Measurements from ENCODE around the gene GARNL3.

Gene GARNL3

DNA sequence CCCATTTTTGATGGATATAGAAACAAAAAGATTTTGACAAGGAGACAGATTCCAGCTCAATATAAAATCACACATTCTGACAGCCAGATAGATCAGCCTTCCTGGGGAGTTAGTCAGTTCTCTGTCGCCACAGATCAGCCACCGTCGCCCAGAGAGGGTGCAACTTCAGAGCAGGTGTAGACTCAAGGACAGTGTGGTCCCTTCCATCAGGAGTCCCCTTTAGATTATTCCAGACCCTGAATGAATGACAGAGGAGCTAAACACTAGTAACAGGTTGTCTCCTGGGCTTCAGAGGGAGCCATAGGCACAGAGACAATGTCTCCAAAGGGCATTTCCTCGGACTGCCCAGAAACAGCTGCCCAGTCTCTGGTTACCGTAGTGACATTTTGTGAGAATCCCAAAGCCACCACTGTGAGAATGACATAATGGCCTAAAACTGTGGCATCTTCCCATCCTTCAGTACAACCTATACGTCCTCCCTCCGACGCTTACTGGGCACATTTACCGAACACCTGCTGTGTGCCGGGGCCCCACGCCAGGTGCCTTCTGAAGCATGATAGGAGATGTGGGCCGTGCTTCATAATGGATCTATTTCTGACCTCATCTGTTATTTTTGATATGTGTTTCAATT is 85.0 kb downstream of the GARNL3 start:
- Mint-ChIP-seq H3K4me3 (no peak overlapping the region), H3K9me3 (no peaks in the 10 kb centered on the region), H3K27ac (no peak overlapping the region), H3K36me3 (ENCODE audit: low read depth) (no peaks in the 10 kb centered on the region), H3K4me1 (ENCODE audit: low read depth) (peaks cover 4% of the 10 kb centered on the region), H3K27me3 (peaks cover 6% of the 10 kb centered on the region)
- intact Hi-C loops (cut with micrococcal nuclease) = loop anchor here (5.0 to 10.0 kb wide), 2 partner anchors 137 to 405 kb away; no protein-coding TSS in a partner anchor

DNA sequence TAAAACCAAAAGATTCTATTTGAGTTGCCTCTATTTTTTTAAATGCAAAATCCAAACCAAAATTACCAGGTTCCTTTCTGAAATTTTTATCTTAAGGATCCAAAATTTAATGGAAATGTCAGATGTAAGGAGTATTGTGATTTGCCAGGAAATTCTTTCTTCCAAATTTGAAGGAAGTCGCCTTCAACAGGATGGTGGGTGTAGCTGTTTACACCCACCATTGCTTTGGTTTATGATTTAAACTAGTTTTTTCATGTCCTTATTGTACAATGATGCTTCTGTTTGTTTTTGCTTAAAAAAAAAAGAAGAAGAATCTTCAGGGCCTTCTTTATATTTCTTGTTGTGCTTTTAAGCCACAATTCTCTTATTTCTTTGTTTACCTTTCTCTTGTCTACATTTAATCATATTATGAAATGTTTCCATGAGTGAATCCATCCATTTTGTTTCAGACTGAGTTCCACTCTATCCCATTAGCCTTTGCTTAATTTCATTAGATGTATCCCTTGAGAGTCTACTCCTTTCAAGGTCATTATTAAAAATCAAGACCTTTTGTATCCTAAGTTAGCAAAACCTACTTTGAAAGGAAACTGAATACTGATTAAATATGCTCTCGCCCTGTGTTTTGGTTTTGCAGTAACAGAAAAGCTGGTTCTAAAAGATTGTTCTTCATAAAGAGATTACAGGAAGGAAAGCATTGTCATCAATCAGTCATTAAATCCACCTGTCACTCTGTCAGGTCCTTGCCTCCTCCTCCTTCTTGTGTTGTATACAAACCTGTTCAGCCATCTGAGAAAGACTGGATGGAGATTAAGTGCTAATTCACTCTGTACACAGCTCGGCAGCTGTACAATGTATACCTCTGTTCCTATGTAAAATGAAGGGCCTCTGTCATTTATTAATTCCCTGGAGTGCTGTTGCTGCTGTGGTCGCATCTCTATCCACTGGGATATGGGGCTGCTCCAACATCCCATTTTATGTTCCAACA is 86.9 kb downstream of the GARNL3 start:
- Mint-ChIP-seq H3K4me1 (ENCODE audit: low read depth) (peaks cover 4% of the 10 kb centered on the region), H3K27ac (no peak overlapping the region), H3K9me3 (no peaks in the 10 kb centered on the region), H3K4me3 (no peak overlapping the region), H3K27me3 (peaks cover 8% of the 10 kb centered on the region), H3K36me3 (ENCODE audit: low read depth) (no peaks in the 10 kb centered on the region)
- intact Hi-C loops (cut with micrococcal nuclease) = no loop called here

GRCh38 chr9:127353882-127354281 is 89.3 kb downstream of the GARNL3 start:
- H3K27me3 Mint-ChIP-seq = peaks cover 8% of the 10 kb centered on the region
- no peaks in the 10 kb centered on the region for H3K9me3 Mint-ChIP-seq
- H3K4me3 Mint-ChIP-seq = no peak overlapping the region
- intact Hi-C loops (cut with micrococcal nuclease) = no loop called here
- H3K36me3 Mint-ChIP-seq (ENCODE audit: low read depth) = no peaks in the 10 kb centered on the region
- H3K4me1 Mint-ChIP-seq (ENCODE audit: low read depth) = peaks cover 4% of the 10 kb centered on the region
- no peak overlapping the region for H3K27ac Mint-ChIP-seq

- intact Hi-C loops (cut with micrococcal nuclease) = no loop called here
- Mint-ChIP-seq H3K9me3 (no peaks in the 10 kb centered on the region), H3K4me3 (no peak overlapping the region), H3K27ac (no peak overlapping the region), H3K4me1 (ENCODE audit: low read depth) (peaks cover 13% of the 10 kb centered on the region), H3K36me3 (ENCODE audit: low read depth) (no peaks in the 10 kb centered on the region), H3K27me3 (peaks cover 9% of the 10 kb centered on the region)
These were observed 92.3 kb downstream of the GARNL3 start for GRCh38 chr9:127356906-127357305.

DNA sequence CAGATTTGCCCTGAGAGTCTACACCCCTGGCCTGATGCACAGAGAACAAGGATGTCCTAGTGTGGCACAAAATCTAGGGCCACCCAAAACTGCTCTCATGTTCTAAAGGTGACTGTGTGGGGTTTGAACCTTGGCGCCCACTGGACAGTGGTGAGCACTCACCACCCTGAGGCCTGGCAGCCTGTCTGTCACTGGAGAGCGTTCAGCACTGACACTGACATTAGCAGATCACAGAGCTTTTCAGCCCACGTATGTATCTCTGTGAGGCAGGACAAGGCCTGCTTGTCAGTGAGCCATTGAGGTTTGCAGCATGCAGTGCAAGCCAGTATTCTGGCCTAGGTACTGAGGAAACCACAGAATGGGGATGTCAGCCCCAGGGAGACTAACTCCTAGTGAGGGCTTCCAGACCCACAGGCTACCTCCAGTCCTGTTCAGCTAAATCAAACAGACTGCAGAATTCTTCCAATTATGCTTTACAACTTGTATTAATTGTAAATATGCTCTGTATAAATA is 93.5 kb downstream of the GARNL3 start:
- Mint-ChIP-seq H3K27ac (no peak overlapping the region), H3K4me1 (ENCODE audit: low read depth) (peaks cover 24% of the 10 kb centered on the region), H3K27me3 (peaks cover 9% of the 10 kb centered on the region), H3K36me3 (ENCODE audit: low read depth) (no peaks in the 10 kb centered on the region), H3K4me3 (no peak overlapping the region), H3K9me3 (no peaks in the 10 kb centered on the region)
- intact Hi-C loops (cut with micrococcal nuclease) = no loop called here

GRCh38 chr9:127358770-127359169 is 94.2 kb downstream of the GARNL3 start:
- H3K27me3 Mint-ChIP-seq = peaks cover 7% of the 10 kb centered on the region
- no peak overlapping the region for H3K27ac Mint-ChIP-seq
- H3K9me3 Mint-ChIP-seq = no peaks in the 10 kb centered on the region
- no peaks in the 10 kb centered on the region for H3K36me3 Mint-ChIP-seq (ENCODE audit: low read depth)
- H3K4me3 Mint-ChIP-seq = no peak overlapping the region
- intact Hi-C loops (cut with micrococcal nuclease) = no loop called here
- peaks cover 29% of the 10 kb centered on the region for H3K4me1 Mint-ChIP-seq (ENCODE audit: low read depth)

DNA sequence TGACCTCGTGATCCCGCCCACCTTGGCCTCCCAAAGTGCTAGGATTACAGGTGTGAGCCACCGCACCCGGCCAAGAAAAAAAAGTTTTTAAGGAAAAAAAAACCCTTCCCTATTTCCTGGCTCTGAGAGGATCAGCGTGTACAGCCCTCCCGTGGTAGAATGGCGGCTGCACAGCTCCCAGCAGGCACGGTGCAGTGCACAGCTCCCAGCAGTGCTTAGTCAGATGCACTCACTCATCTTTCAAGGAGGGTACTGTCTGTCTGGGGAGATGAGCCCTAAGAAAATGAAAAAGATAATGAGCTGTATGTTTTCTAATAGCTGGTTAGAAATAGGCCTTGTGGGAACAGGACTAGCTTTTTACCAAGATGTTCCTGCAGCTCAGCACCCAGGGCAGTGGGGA is 95.7 kb downstream of the GARNL3 start:
- H3K27ac Mint-ChIP-seq = no peak overlapping the region
- intact Hi-C loops (cut with micrococcal nuclease) = no loop called here
- H3K27me3 Mint-ChIP-seq = peaks cover 2% of the 10 kb centered on the region
- H3K4me3 Mint-ChIP-seq = no peak overlapping the region
- H3K36me3 Mint-ChIP-seq (ENCODE audit: low read depth) = no peaks in the 10 kb centered on the region
- peaks cover 36% of the 10 kb centered on the region for H3K4me1 Mint-ChIP-seq (ENCODE audit: low read depth)
- H3K9me3 Mint-ChIP-seq = no peaks in the 10 kb centered on the region

DNA sequence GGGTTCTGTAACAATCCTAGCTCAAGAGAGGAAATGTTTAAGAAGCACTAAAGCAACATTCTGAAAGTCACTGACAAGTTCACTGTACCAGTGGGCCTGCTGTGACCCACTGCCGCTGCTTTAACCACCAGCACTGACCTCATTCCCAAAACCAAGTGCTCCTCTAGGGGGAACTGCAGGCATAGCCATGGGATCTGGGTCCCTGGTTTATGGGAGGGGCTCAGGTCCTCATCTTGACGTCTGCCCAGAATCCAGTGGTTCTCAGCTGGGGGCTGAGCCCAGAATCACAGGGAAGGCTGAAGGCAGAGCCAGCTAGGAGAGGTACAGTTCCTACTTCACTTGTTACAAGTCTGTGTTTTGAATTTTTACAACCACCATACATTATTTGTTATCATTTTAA is 96.3 kb downstream of the GARNL3 start:
- H3K27ac Mint-ChIP-seq = no peak overlapping the region
- no peak overlapping the region for H3K4me3 Mint-ChIP-seq
- peaks cover 36% of the 10 kb centered on the region for H3K4me1 Mint-ChIP-seq (ENCODE audit: low read depth)
- H3K9me3 Mint-ChIP-seq = no peaks in the 10 kb centered on the region
- H3K27me3 Mint-ChIP-seq = peaks cover 1% of the 10 kb centered on the region
- intact Hi-C loops (cut with micrococcal nuclease) = no loop called here
- H3K36me3 Mint-ChIP-seq (ENCODE audit: low read depth) = no peaks in the 10 kb centered on the region

GRCh38 chr9:127361561-127361960 is 97.0 kb downstream of the GARNL3 start:
- H3K27me3 Mint-ChIP-seq = peaks cover 1% of the 10 kb centered on the region
- H3K4me1 Mint-ChIP-seq (ENCODE audit: low read depth) = peaks cover 36% of the 10 kb centered on the region
- H3K4me3 Mint-ChIP-seq = no peak overlapping the region
- intact Hi-C loops (cut with micrococcal nuclease) = no loop called here
- H3K27ac Mint-ChIP-seq = peak overlapping the region; percentile 73
- H3K9me3 Mint-ChIP-seq = no peaks in the 10 kb centered on the region
- H3K36me3 Mint-ChIP-seq (ENCODE audit: low read depth) = no peaks in the 10 kb centered on the region

DNA sequence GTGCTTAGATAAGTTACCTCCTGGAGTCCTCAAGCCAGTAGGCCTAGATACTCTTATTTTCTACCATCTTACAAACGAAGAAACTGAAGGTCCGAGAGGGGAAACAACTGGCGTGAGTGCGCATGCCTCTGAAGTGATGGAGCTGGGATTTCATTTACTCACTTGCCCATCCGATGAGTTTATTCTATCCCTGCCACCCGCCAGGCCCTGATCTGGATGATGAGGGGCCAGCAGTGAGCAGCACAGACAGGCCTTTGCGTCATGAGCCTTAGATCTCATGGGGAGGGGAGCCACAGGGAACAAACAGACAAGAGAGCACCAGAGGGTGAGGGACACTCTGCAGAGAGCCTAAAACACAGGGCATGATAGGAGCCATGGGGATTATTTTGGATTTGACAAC is 98.3 kb downstream of the GARNL3 start:
- H3K4me3 Mint-ChIP-seq = no peak overlapping the region
- H3K27ac Mint-ChIP-seq = peak overlapping the region; percentile 73
- H3K9me3 Mint-ChIP-seq = no peaks in the 10 kb centered on the region
- intact Hi-C loops (cut with micrococcal nuclease) = no loop called here
- H3K27me3 Mint-ChIP-seq = peaks cover 1% of the 10 kb centered on the region
- peaks cover 36% of the 10 kb centered on the region for H3K4me1 Mint-ChIP-seq (ENCODE audit: low read depth)
- H3K36me3 Mint-ChIP-seq (ENCODE audit: low read depth) = no peaks in the 10 kb centered on the region

GRCh38 chr9:127365461-127365860 is 100.9 kb downstream of the GARNL3 start:
- Mint-ChIP-seq H3K36me3 (ENCODE audit: low read depth) (no peaks in the 10 kb centered on the region), H3K9me3 (no peaks in the 10 kb centered on the region), H3K4me1 (ENCODE audit: low read depth) (peaks cover 56% of the 10 kb centered on the region)

GRCh38 chr9:127366594-127366993 is 102.0 kb downstream of the GARNL3 start:
- no peak overlapping the region for H3K4me3 Mint-ChIP-seq
- H3K9me3 Mint-ChIP-seq = no peaks in the 10 kb centered on the region
- peaks cover 24% of the 10 kb centered on the region for H3K27me3 Mint-ChIP-seq
- H3K27ac Mint-ChIP-seq = no peak overlapping the region
- intact Hi-C loops (cut with micrococcal nuclease) = no loop called here
- H3K36me3 Mint-ChIP-seq (ENCODE audit: low read depth) = no peaks in the 10 kb centered on the region
- H3K4me1 Mint-ChIP-seq (ENCODE audit: low read depth) = peaks cover 58% of the 10 kb centered on the region

More at GRCh38 chr9:127365461-127365860, 100.9 kb downstream of the GARNL3 start:
- intact Hi-C loops (cut with micrococcal nuclease) = no loop called here
- H3K27ac Mint-ChIP-seq = no peak overlapping the region
- no peak overlapping the region for H3K4me3 Mint-ChIP-seq
- peaks cover 16% of the 10 kb centered on the region for H3K27me3 Mint-ChIP-seq

DNA sequence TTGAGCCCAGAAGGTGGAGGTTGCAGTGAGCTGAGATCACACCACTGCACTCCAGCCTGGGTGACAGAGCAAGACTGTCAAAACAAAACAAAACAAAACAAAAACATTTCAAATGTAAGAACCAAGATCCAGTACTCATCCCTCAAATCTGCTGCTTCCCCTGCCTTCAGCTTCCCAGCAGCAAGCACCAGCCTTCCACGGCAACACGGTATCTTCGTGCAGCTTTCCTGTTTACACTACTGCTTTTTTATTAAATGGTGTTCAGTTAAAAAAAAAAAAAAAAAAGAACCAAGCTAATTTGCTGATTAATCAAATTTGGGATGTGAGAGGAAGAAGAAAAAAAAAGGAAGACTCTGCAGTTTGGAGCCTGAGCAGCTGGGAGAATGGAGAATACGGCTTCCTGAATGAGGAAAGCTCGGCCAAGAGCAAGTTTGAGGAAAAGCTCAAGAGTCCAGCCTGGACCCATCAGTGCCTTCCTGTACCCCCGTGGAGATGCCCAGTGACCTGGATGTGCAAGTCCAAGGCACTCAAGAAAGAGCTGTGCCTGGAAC is 104.4 kb downstream of the GARNL3 start:
- Mint-ChIP-seq H3K36me3 (ENCODE audit: low read depth) (no peaks in the 10 kb centered on the region), H3K4me1 (ENCODE audit: low read depth) (peaks cover 35% of the 10 kb centered on the region), H3K4me3 (peak overlapping the region; percentile 51), H3K27ac (peak overlapping the region; percentile 78), H3K9me3 (no peaks in the 10 kb centered on the region), H3K27me3 (peaks cover 24% of the 10 kb centered on the region)
- intact Hi-C loops (cut with micrococcal nuclease) = no loop called here

- Mint-ChIP-seq H3K4me1 (ENCODE audit: low read depth) (peaks cover 30% of the 10 kb centered on the region), H3K27ac (peak overlapping the region; percentile 78), H3K36me3 (ENCODE audit: low read depth) (no peaks in the 10 kb centered on the region), H3K4me3 (no peak overlapping the region), H3K9me3 (no peaks in the 10 kb centered on the region), H3K27me3 (peaks cover 24% of the 10 kb centered on the region)
- intact Hi-C loops (cut with micrococcal nuclease) = no loop called here
These were observed 104.9 kb downstream of the GARNL3 start for GRCh38 chr9:127369428-127369827.

All from dendritic cell treated with granulocyte-macrophage colony-stimulating factor and Interleukin-4, amounts not matched to agents 40 ng/mL and 50 ng/mL, for 4 days (primary cell).